Activated CD4-positive, alpha-beta T cell treated with anti-CD3 and anti-CD28 coated beads, Interleukin-2, amount 50 U/mL, for 48 hours (primary cell): Measurements from ENCODE around the gene ACADVL.
"Not testable (repeated sequence)": the region's sequence is repeated elsewhere in the genome, so short reads cannot be mapped to it uniquely, and the experiment has no call there.

ENCODE experiments used
- DNase-seq, 2 experiments: peaks; one replicate each; pipeline ENCODE4 v3.0.0-alpha.2; 2020

Gene ACADVL

DNA sequence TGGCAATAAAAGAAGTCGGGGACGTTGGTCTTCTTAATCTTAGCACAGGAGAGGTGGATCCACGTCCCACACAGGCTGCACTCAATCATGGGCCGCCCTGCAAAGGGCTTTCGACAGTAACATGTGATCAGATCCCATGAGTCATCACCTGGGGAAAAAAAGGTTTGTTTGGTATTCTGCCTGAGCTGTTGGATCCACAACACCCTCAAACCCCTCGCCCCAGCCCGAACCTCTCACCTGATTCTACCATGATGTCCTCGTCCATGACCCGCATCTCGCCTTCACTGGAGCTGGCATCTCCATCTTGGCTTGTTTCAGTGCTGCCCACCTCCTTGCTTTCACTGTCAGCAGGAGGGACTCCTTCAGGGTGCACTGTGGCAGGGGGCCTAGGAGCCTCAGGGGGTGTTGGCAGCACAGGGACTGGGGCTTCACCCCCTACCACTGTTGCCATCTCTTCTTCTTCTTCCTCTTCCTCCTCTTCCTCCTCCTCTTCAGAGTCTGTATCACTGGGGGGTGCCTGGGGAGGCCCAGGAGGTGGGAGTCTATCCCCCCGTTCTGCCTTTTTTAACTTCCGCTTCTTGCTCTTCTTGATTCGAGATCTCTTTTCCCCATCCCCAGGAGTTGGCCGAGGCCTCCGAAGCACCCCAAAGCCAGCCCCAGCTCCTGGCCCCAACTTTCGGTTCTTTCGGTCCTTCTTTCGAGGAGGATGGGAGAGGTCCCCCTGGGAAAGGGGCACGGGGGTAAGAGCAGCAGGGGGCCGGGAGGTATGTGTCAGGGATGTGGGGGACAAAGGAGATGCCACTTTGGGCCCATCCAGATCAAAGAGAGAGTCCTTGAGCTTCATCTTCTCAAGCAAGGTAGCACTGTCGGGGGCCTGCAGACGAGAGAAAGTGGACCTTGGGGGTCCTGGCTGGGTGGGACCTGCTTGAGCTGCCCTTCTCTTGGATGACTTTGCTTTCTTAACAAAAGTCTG, 16.2 kb downstream of the ACADVL start:
- no peak for DNase-seq

DNA sequence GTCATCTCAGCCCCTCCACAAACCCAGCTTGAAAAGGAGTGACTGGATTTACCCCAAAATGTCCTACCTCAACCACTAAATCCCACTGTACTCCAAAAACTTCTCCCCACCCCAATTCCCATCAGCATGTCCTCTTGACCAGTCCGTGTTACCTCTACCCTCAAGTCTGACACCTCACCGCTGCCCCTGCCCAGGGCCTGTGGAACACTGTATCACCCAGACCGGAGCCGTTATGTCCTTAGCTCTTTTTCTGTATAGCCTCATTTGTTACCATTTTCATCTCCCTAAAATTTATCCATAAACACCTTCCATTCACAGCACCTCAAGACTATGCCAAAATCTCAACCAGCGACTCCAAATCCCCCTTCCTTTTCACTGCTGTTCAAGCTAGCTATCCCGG, 17.1 kb downstream of the ACADVL start:
- DNase-seq: no peak

DNA sequence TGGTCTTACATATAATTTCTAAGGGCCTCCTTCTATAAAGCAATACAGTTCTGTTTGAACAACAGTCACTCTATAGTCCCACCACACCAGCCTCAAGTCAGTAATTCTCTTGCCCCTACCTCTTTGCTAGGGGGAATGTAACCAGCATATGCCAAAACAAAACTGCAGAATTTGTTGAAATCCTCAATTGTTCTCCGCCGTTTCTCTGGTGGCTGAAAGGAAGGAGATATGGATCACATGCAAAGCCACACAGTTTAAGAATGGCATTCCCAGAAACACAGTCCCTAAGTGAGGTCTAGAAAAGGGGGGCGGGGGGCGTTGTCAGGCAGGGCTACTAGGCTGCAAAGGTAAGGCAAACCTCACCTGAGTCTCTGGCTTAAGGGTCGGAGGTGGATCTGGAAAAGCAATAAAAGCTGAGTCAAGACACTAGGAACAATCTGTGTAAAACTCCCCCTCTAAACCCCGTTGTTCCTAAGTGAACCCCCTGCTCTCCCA, 17.6 kb downstream of the ACADVL start:
- no peak for DNase-seq

DNA sequence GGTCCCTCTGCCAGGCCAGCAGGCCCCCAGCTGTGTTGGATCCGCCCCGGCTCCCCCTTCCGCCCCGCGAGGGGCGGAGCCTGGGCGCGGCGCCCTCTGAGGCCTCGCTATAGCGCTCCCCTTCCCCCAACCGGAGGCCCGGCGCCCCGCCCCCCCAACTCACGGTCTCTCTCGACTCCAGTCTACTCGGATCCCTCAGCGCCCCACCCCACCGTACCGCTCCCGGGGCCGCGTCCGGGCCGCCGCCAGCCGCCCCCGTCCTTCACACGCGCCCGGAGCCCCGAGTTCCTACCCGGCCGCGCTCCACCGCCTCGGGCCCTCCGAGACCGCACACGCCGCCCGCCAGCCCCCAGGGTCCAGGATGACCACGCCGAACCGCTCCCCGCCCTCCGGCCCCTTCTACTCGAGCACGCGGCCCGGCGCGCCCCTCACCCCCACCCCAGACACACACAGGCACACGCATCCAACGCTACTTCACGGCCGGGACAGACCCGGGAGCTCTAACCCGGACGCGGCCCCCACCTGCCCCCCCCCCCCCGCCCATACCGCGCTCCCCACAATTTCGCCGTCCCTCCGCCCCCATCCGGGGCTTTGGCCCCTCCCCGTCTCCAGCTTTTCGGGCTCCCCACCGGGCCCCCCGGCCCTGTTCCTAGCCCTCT, 18.2 kb downstream of the ACADVL start:
- DNase-seq: peak; percentile 90 to 91

DNA sequence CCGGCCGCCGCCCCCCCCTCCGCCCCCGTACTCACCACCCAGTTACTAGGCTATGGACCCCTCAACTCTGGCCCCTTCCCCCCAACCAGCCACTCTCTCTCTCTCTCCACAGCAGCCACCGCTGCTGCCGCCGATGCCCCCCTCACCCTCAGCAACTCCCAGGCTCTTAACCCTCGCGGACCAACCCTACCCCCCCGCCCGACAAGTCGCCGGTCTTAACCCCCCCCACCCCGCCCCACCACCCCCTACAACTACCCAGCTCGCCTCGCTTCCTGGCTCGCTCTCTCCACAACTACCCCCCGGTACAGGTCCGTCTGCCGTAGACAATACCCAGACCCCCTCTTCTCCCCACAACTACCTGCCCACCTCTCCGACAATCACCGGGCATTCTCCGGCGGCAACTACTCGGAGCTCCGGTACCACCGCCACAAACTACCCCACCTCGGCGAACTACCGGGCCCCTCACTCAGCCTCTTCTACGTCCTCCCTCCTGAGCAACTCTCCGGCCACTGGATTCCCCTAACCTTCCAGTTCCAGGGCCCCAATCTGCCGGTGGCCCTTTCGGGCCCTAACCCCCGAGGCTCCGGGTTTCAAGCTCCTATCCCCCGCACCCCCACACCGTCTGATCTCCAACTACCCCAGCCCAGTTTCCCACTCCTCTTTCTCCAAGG, 18.8 kb downstream of the ACADVL start:
- no peak for DNase-seq

DNA sequence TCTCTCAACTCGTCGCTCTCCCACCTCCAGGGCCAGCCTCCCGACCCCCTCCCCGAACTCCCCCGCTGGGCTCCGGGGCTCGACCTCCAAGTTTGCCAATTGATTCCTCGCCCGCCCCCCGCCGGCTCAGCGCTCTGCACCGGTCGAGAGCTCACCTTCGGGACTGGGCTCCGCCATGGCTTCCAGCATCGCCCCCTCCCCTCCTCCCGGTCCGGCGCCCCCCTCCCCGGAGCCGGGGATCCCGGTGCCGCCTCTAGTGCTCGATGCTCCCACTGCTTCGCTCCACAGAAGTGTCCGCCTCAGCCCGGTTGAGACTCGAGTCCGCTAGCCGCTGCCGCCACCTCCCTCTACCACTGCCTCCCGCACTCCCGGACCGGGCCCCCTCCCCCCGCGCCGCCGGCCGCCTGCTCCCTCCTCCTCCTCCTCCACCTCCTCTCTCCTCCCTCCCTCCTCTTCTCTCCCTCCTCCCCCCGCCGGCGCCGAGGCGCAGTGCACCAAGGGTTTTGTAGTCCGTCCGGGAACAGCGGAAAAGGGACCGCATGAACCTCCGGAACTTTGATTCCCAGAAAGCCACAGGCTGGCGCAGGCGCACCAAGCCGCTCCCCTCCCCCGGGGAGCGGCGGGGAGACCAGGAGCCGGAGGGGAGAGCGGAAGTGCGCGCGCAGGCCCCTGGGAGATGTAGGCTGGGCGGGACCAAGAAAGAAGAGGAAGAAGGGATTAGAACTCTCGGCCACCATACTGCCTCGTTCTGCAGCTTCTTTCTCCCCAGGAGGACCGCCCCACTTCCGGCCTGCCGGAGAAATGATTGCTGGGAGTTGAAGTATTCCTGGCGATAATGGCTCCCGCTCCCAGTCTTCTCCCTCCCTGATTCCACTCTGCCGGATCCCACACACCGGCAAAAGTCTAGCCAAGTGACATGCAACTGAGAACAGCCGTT, 19.6 kb downstream of the ACADVL start, which contains the start of gene PHF23:
Gene PHF23, minus strand, starts transcription at position 367 of the 937 bp plus-strand sequence. Its CDS starts 178 bp downstream, at position 189.
- peak; percentile 98 for DNase-seq

DNA sequence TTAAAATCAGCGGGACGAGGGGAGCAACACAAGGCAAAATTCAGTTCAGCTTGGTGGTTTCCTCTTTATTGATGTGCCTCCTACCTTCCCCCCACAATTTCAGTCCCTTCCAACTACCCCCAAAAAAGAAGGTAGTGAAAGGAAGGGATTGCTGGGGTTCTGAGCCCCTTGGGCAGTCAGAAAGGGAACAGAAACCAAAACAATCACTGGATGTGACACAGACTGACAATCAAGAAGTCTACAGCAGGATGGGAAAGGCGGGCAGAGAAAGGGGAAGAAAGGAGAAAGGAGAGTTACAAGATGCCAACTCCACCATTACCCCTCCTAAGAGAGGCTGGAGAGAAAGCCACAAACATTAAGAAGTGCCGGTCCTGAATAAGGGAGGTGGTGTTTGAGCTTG, 20.6 kb downstream of the ACADVL start:
- DNase-seq: no peak

DNA sequence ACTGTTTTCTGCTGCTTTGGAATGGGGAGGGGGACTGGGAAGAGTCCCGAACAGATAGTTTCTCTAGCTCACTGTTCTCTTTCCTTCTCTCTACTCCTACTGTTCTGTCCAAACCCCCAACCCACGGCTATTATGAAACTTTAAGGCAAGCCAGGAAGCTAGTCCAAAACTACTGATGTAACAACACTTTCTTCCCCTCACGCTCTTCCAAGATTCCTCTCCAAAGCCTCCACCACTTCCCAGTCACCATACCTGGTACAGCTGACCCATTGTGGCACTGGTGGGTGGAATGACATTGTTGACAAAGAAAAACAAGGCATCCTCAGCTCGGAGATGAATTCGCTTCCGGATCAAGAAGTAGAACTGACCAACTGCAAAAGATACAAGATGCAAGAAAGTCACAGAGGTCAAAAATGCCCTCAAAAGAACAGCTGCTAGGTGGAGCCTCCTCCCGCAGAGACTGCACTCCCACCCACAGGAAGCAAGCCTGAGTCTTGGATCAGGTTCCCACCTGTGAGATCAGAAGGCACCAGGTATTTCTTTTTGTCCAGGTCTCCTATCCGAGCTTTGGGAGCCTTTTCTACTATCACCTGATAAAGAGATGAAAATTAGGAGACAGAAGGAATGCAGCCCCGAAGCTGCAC, 21.5 kb downstream of the ACADVL start:
- DNase-seq: no peak

DNA sequence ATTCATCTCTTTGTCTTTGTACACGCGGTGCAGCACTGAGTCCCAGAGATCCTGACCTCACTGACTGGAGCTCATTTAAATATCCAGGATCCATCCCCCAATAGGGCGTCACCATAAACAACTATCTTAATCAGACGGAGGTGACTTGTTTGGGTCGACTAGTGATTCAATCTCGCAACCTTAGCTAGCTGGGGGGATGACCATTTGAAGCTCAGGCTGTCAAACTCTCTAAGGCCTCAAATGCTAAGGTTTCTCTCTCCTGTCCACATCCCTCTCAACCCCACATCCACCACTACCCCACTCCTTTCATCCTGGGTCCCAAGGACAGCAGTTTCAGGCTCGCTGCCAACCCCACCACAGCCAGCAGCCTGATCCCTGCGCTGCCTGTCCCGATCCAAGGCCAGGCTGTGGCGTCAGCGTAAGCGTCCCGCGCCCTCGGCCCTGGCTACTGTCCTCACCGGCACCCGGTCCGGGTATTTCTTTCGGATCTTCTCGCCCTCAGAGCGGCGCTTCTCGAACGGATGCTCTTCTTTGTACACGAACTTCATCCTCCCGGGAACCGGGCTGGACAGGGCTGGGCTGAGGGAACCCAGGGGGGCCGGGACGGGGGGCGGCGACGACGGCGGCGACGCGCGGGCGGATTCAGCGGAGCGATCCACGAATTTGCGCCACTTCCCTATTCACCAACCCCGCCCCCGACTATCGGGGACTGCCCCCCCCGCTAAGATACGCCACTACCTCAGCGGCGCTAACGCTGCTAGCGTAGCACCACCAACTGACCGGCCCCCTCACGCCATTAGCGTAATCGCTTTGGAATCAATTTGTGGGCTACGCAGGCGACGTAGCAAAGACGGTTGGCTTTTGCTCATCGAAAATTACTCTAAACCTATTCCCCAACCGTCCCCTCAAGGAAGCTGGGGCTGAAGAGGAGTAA, 22.3 kb downstream of the ACADVL start, which contains the start of gene GABARAP:
Gene GABARAP, minus strand, starts transcription at position 667 of the 934 bp plus-strand sequence. Its CDS starts 119 bp downstream, at position 548.
- DNase-seq: peak; percentile 94 to 96

DNA sequence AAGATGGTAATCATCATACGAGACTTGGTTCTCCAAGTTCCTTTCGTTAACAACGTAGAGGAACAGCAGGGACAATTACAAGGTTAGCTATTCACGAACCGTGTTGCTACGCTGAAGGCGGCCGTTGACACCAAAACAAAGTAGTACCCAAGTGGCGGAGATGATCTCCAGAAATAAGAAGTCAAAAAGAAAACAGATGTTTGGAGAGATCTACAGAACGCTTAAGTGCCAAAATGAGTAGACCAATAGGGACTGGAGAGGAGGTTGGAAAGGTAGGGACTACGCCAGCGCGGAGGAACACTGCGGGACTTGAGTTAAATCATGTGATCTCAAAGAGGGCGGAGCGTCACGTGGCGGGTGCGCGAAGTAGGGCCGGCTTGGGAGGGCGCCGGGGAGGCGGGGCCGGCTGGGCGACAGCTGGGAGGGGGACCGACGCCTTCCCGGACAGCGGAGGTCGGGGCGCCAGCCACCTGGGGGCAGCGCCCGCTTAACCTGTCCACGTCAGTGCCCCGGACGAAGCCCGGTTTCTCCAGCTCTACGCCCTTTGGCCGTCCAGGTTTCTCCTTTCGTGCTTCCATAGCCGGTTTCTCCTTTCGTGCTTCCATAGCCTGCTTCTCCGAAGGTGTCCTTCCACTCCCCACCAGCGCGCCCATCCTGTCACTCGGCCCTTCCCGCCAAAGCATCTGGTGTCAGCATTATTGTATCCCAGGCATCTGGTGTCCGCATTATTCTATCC, 23.1 kb downstream of the ACADVL start:
- DNase-seq: peak; percentile 93 to 95

DNA sequence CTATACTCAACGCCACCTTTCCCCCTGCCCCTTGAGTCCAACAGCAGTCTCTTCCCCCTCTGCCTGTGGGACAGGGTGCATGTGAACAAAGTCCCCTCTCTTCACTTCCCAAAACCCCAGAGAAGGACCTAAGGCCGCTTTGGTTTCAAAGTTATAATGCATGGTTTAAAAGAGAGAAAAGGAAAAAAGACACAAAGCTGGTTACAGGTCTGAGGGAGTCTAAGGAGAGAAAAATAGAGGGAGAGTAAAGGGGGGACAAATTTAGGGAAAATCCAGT, 23.7 kb downstream of the ACADVL start:
- no peak for DNase-seq

DNA sequence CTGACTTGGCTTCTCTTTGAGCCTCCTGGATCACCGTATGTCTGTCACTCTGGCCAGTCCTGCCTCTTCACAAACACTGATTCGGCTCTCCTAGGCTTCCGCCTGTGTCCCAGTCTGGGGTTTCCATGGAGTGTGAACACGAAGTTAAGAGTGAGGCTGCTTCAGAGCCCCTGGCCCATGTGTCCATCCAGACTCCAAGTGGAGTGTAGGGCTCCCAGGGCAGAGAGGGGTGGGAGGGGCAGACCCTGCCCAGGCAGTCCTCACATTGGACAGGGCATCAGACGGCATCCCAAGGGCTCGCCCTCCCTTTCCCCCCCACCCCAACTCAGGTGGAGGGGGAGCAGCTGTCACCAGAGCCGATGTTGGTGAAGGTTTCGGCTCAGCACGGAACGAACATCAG, 24.1 kb downstream of the ACADVL start:
- DNase-seq: not testable (repeated sequence)

DNA sequence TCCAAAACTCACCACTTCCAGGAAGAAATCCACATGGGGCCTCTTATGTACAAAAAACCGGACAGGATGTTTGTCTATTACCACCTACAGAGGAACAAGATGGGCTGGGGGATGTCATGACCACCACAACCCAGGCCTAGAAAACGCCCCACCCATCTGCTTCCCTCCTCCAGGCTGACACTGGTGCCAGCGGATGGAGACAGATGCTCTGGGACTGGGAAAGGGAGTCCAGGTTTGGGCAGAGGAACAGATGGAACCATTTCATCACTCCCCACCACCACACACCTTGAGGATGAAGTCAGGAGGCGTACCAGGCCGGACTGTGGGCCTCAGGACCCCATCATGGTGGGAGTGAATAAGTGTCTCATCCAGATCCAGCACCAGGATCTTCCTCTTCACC, 27.0 kb downstream of the ACADVL start:
- no peak for DNase-seq

DNA sequence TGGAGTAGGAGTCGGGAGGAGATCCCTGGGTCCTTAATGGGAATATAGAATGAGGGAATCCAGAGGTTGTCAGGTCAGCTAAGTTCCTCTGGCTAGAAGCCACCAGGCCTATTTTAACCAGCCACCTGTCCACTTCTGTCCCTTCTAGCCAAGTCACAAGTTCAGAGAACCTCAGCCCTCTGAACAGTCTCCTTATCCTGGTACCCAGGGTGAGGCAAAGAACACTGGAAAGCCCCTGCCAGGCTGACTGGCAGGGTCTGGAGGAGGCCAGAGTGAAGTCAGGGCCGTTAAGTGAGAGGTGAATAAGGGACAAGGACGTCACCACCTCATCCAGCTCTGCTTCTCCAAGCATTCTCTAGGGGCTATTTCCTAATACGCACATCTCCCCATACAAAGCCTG, 29.1 kb downstream of the ACADVL start:
- DNase-seq: no peak

DNA sequence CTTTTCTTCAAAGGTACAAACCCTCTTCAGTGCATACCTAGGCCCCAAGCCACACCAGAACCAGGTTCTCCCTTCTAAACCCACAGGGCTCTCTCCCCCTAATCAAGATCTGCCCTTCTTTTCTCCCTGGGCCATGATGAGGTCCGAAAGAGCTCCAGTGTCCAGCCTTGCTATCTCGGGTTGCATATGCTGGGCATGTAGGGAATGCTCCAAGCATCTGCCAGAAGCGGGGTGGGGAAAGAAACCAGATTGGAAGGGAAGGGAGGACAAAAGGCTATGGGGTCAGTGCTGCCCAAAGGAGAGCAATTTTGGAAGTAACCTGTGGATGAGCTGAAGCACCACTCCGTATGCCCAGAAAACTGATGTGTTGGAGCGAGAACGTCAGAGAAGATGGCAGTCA, 29.5 kb downstream of the ACADVL start:
- DNase-seq: no peak

DNA sequence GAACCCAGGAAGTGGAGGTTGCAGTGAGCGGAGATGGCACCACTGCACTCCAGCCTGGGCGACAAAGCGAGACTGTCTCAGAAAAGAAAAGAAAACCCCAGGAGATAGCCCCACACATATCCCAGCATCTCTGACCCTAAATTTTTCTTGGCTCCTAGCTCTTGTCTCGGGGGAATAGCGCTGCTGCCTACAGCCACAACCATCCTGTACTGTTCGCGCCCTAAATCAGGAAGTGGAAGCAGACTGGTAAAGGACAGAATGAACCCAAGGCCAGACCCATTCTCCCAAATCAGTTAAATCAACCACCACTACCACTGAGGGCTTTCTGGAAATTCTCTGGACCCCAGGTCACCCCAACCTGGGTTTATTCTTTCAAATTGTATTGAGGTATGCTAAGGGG, 30.1 kb downstream of the ACADVL start:
- DNase-seq: no peak

DNA sequence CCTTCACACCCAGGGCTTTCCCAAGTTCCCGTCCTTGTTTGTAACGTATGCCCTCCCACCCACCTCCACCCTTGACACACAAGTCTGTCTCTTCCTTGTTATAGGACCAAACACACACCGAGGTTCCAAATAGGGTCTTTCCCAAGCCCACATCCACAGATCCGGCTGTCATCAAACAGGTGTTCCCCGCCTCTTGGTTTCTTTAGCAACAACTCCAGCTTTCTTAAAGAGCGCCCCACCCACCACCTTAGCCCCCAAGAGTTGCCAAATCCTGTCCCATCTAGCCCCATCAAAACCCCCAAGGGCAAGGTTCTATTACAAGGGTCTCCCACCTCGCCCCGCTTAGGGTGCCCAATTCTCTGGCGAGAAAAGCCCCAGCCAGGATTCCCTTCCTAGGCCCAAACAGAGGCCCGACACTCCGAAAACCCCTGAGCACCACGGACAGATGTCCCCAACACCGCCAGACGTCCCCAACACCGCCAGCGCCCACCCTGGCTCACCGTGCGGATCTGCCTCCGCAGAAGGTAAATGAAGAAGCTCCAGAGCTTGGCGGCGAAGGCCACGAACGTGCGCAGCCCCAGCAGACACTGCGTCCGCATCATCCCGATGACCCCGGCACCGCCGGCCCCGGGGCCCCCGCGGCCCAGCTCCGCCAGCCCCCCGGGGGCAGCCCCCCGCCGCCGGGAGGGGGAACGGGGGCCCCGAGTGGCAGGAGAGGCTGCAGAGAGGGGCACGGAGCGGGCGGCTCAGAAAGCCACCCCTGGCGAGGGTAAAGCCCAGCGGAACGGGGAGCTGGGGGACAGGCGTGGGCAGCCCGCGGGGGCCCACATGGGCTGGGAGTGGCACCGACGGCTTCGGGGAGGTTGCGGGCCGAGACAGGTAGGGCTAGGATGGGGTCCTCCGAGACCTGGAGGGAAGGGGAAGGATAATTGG, 31.2 kb downstream of the ACADVL start:
- DNase-seq: no peak

DNA sequence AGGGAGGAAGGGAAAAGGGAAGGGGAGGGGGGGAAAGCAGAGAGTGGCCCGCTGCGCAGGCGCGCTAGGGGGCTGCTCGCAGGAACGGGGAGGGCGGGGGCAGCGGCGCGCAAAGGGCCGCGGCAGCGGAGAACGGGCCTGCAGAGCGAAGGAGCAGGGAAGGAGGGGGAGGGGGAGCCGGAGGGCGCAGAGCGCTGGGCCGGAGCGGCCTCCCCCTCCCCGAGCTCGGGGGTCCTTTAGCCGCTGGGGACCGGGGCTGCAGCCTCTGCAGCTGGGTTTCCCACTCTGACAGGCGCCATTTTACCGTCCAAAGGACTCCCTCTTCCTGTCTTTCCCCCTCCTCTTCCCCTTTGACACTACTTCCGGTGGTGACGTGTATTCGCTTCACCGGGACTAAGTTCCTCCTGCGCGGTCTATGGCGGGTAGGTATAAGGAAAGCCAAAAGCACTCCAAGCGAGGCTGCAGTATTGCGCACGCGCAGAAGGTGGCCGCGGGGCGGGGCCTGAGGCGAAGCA, 32.0 kb downstream of the ACADVL start, which contains the start of gene CTDNEP1:
Gene CTDNEP1, minus strand, starts transcription at position 74 of the 515 bp plus-strand sequence. CDS start 438 bp downstream, outside the sequence.
- peak; percentile 97 to 98 for DNase-seq
